ENCODE results near the gene KCNQ1. TPM values are rescaled to one million over a fixed set of nuclear protein-coding genes. Genes with fewer than 3 reads are reported as not detected.

KCNQ1 gene
- total RNA-seq, 1 experiment from 2014 or later = not detected

DNA sequence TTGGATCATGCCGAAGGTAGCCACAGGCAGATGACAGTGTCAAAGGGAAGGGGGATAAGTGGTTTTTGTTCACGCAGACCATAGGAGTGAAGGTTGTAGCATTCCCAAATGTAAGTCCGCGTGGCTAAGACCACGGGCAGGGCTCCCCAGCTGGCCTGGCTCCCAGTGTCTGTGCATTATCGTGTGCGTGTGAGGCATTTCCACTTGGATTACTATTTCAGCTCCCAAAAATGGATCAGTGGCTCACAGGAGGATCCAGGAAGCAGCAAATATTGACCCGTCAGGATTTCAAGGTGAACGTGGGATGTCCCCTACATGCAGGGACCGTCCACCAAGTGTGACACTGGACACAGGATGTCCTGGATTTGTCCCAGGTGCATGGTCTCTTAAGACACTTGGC is 430.2 kb downstream of the KCNQ1 start:
- Histone ChIP-seq H3K79me2 (ENCODE audit: low read depth) (no peaks in the 10 kb centered on the region), H2AFZ (no peak overlapping the region), H3K36me3 (ENCODE audit: low read depth) (no peaks in the 10 kb centered on the region), H3K9me3 (ENCODE audit: insufficient read depth, low read depth) (no peaks in the 10 kb centered on the region), H3K27ac (no peak overlapping the region), H3F3A (ENCODE audit: insufficient read depth, low read depth) (no peaks in the 10 kb centered on the region), H3K9me2 (ENCODE audit: insufficient read depth) (no peaks in the 10 kb centered on the region), H3K4me2 (no peak overlapping the region), H3K4me3 (no peak overlapping the region), H4K20me1 (ENCODE audit: insufficient read depth) (no peaks in the 10 kb centered on the region), H3K27me3 (ENCODE audit: insufficient read depth, low read depth) (no peaks in the 10 kb centered on the region), H3K4me1 (replicated peaks; ENCODE audit: insufficient read depth) (no peaks in the 10 kb centered on the region)
- ChIA-PET CTCF (no interaction called here), POLR2A (ENCODE audit: unreplicated experiment) (no interaction called here)
- intact Hi-C loops (cut with micrococcal nuclease; ENCODE audit: unreplicated experiment) = no loop called here
- BruUV-seq (replicated peaks) = no TSS peak
- no peak for DNase-seq
- TF ChIP-seq EZH2 (IDR thresholded peaks at IDR 0.05; ENCODE audit: low read depth) = no peak
- TF ChIP-seq CTCF (conservative IDR thresholded peaks at IDR 0.05) = no peak

DNA sequence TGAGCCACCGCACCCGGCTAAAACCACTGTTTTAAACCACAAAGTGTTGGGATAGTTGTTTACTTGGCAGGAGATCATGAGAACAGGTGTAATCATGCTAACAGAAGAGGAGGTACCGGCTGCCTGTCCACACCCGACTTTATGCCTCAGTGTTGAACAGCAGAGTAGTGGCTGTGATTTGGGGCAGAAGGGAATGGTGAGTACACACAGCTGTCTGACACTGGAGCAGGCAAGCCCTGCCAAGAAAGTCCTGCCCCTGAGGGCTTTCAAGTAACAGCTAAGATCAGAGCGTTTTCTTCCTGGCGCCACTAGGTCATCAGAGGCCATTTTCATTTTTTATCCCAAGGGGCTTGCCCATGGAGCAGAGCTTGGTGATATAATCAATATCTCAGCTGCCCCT is 432.7 kb downstream of the KCNQ1 start:
- no peak overlapping the region for H3K27ac ChIP-seq
- H3K4me2 ChIP-seq = no peak overlapping the region
- H3K9me3 ChIP-seq (ENCODE audit: insufficient read depth, low read depth) = no peaks in the 10 kb centered on the region
- CTCF ChIA-PET = no interaction called here
- H3K9me2 ChIP-seq (ENCODE audit: insufficient read depth) = no peaks in the 10 kb centered on the region
- no TSS peak for BruUV-seq (replicated peaks)
- POLR2A ChIA-PET (ENCODE audit: unreplicated experiment) = no interaction called here
- no peaks in the 10 kb centered on the region for H3K36me3 ChIP-seq (ENCODE audit: low read depth)
- no peak overlapping the region for H2AFZ ChIP-seq
- H3F3A ChIP-seq (ENCODE audit: insufficient read depth, low read depth) = no peaks in the 10 kb centered on the region
- H3K27me3 ChIP-seq (ENCODE audit: insufficient read depth, low read depth) = no peaks in the 10 kb centered on the region
- DNase-seq = no peak
- intact Hi-C loops (cut with micrococcal nuclease; ENCODE audit: unreplicated experiment) = no loop called here
- no peaks in the 10 kb centered on the region for H3K4me1 ChIP-seq (replicated peaks; ENCODE audit: insufficient read depth)
- no peaks in the 10 kb centered on the region for H4K20me1 ChIP-seq (ENCODE audit: insufficient read depth)
- H3K79me2 ChIP-seq (ENCODE audit: low read depth) = no peaks in the 10 kb centered on the region
- TF ChIP-seq CTCF (conservative IDR thresholded peaks at IDR 0.05) = no peak
- no peak for TF ChIP-seq EZH2 (IDR thresholded peaks at IDR 0.05; ENCODE audit: low read depth)
- H3K4me3 ChIP-seq = no peak overlapping the region

DNA sequence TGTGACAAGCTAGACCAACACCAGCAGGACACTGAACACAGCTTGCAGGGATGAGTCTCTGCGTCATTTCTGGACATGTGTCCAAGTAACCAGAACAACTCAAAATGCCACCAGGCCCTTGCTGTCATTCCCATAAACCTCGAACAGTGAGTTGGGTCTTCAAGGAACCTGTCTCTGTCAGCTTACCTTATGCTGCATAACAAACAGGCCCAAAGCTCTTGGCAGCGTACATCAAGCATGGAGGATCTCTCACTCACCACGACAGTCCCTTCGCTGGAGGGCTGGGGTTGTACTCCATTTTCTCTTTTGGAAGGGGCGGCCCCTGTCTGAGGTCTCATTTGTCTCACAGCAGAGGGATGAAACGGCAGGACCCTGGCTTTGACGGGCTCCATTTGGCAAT is 434.0 kb downstream of the KCNQ1 start:
- no TSS peak for BruUV-seq (replicated peaks)
- H3K36me3 ChIP-seq (ENCODE audit: low read depth) = no peaks in the 10 kb centered on the region
- H3K4me2 ChIP-seq = no peak overlapping the region
- H3K79me2 ChIP-seq (ENCODE audit: low read depth) = no peaks in the 10 kb centered on the region
- no peaks in the 10 kb centered on the region for H3F3A ChIP-seq (ENCODE audit: insufficient read depth, low read depth)
- CTCF ChIA-PET = no interaction called here
- H4K20me1 ChIP-seq (ENCODE audit: insufficient read depth) = no peaks in the 10 kb centered on the region
- H3K9me2 ChIP-seq (ENCODE audit: insufficient read depth) = no peaks in the 10 kb centered on the region
- no peak overlapping the region for H3K27ac ChIP-seq
- H3K9me3 ChIP-seq (ENCODE audit: insufficient read depth, low read depth) = no peaks in the 10 kb centered on the region
- no peak for DNase-seq
- POLR2A ChIA-PET (ENCODE audit: unreplicated experiment) = no interaction called here
- no peaks in the 10 kb centered on the region for H3K4me1 ChIP-seq (replicated peaks; ENCODE audit: insufficient read depth)
- intact Hi-C loops (cut with micrococcal nuclease; ENCODE audit: unreplicated experiment) = no loop called here
- TF ChIP-seq CTCF (conservative IDR thresholded peaks at IDR 0.05) (no peak), EZH2 (IDR thresholded peaks at IDR 0.05; ENCODE audit: low read depth) (no peak)
- no peaks in the 10 kb centered on the region for H3K27me3 ChIP-seq (ENCODE audit: insufficient read depth, low read depth)
- H2AFZ ChIP-seq = no peak overlapping the region
- no peak overlapping the region for H3K4me3 ChIP-seq
